Sigmoid colon (tissue), 3 donors: ENCODE results near the gene OSCAR.

Source experiments
- CTCF ChIP-seq, 4 experiments: fragments of 450-650 bp in 3 of 4; fragments of 200-600 bp in 1 of 4; IDR thresholded peaks; one replicate each; pipeline ENCODE4 v1.5.1; 2016 to 2019; ENCODE audit warnings: antibody characterized with exemption in 4 of 4, mild to moderate bottlenecking in 3 of 4, moderate library complexity in 2 of 4
- POLR2A ChIP-seq, 2 donors: fragments of 450-650 bp; IDR thresholded peaks; one replicate each; pipeline ENCODE4 v1.6.1; 2016; ENCODE audit warnings: antibody characterized with exemption in 2 of 2, mild to moderate bottlenecking in 2 of 2, moderate library complexity in 2 of 2

GRCh38 chr19:54128796-54129616 lies 28.4 kb upstream of the OSCAR start:
- TF ChIP-seq CTCF (IDR thresholded peaks at IDR 0.05) (no peak), POLR2A (IDR thresholded peaks at IDR 0.05) (no peak)
